NCI-H82 treated with DMSO at 0.1 percent for 48 hours (cell line): ENCODE data around the gene MC4R.
"Not testable (repeated sequence)": the region's sequence is repeated elsewhere in the genome, so short reads cannot be mapped to it uniquely, and the experiment has no call there.

ENCODE experiments used
- DNase-seq: peaks from one replicate; lab custom pipeline; 2025; ENCODE audit not compliant: unreplicated experiment; lab: John Stamatoyannopoulos, UW

The MC4R gene

GRCh38 chr18:60372596-60372995 is at the start of gene MC4R:
TSS of gene MC4R (minus strand) at chr18:60372775. CDS start at chr18:60372349, 426 bp downstream.
- peak; percentile 90 for DNase-seq

GRCh38 chr18:60422306-60422705 is 49.7 kb upstream of the MC4R start:
- not testable (repeated sequence) for DNase-seq

- no peak for DNase-seq
Observed at GRCh38 chr18:60421356-60422118, 49.0 kb upstream of the MC4R start.

GRCh38 chr18:60417946-60418345 is 45.4 kb upstream of the MC4R start:
- no peak for DNase-seq

GRCh38 chr18:60413944-60414547 is 41.5 kb upstream of the MC4R start:
- no peak for DNase-seq

- DNase-seq = no peak
Observed at GRCh38 chr18:60411715-60412114, 39.1 kb upstream of the MC4R start.

GRCh38 chr18:60406721-60407120 is 34.1 kb upstream of the MC4R start:
- no peak for DNase-seq

- no peak for DNase-seq
Observed at GRCh38 chr18:60404486-60405085, 32.0 kb upstream of the MC4R start.

- DNase-seq = no peak
Observed at GRCh38 chr18:60401346-60401745, 28.8 kb upstream of the MC4R start.

GRCh38 chr18:60391571-60392226 is 19.1 kb upstream of the MC4R start:
- DNase-seq = no peak

- peak; percentile 89 for DNase-seq
Observed at GRCh38 chr18:60389314-60389713, 16.7 kb upstream of the MC4R start.

GRCh38 chr18:60385693-60386092 is 13.1 kb upstream of the MC4R start:
- no peak for DNase-seq

GRCh38 chr18:60383893-60384292 is 11.3 kb upstream of the MC4R start:
- no peak for DNase-seq

GRCh38 chr18:60377778-60378469 is 5.3 kb upstream of the MC4R start:
- DNase-seq = no peak

GRCh38 chr18:60372132-60372531 is 443 bp downstream of the MC4R start:
- DNase-seq = no peak

GRCh38 chr18:60358516-60358915 is 14.1 kb downstream of the MC4R start:
- DNase-seq = no peak

GRCh38 chr18:60350941-60351340 is 21.6 kb downstream of the MC4R start:
- no peak for DNase-seq

- DNase-seq = no peak
Observed at GRCh38 chr18:60350150-60350549, 22.4 kb downstream of the MC4R start.

GRCh38 chr18:60347526-60348045 is 25.0 kb downstream of the MC4R start:
- DNase-seq = no peak

- no peak for DNase-seq
Observed at GRCh38 chr18:60339018-60339417, 33.6 kb downstream of the MC4R start.

- no peak for DNase-seq
Observed at GRCh38 chr18:60331890-60332289, 40.7 kb downstream of the MC4R start.
